D341Med (cell line): Measurements from ENCODE around the gene NLGN4X.

Experiments used
- DNase-seq: peaks from one replicate; pipeline ENCODE4 v3.0.0; 2012; ENCODE audit warnings: low spot score

Gene NLGN4X

DNA sequence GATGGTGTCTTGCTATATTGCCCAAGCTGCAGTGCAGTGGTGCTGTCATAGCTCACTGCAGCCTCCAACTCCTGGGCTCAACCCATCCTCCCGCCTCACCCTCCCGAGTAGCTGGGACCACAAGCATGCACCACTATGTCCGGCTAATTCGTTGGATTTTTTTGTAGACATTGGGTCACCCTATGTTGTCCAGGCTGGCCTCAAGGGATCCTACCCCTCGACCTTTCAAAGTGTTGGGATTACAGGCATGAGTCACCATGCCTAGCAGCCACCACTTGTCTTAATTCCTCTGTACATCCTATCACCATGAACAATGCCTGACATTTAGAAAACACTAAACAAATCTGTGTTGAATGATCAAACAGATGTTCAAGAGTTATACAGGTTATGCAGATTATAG lies 76.7 kb downstream of the NLGN4X start:
- DNase-seq = no peak

DNA sequence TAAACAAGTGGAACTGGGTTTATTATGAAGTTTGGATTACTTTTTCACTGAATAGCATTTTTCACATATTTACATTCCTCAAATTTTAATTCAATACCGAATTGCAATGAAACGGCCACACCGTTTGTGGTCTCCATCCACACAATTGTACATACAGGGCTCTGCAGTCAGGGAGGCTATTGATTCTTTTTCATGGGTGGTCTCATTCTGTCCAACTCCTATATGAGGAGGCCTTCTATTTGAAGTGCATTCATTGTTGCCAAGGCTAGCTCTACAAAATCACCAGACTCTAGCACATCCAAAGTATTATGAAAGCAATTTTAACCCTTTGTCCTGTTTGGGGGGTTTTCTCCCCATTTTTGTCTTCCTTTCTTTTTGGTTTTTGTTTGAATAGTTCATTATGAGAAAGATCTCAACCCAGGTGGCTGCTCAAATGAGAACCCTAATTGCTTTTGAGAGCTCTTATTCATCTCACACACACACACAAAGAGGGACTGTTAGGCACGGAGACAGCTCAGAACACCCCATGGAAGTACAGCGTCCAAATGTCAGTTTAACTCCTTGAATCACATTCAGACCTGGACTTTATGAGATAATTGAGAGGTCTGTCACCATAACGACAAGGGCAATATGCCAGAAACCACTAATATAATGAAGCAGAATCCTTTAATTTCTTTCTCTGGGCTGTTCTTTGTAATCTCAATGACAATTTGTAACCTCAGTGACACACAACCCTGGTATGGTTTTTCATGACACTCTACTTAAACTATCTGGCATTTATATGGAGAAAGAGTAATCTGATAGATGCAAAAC lies 79.4 kb downstream of the NLGN4X start:
- DNase-seq = peak; percentile 21

DNA sequence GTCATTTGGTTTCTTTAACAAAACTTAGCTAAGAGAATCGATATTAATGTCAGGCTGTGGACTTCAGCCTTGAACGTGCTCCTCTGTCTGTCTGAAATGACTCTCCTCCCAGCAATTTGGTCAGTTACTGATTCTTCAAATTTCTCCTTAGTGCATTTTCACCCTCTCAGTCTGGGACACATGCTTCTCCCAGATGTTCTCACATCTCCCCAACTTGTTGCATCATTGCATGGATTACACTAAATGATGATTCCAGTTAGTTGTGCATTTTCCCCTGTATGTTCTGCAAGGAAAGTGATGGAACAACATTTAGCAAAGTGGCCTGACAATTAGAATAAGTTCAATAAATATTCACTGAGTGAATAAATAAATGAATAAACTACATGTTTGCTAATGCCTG lies 94.4 kb downstream of the NLGN4X start:
- no peak for DNase-seq

DNA sequence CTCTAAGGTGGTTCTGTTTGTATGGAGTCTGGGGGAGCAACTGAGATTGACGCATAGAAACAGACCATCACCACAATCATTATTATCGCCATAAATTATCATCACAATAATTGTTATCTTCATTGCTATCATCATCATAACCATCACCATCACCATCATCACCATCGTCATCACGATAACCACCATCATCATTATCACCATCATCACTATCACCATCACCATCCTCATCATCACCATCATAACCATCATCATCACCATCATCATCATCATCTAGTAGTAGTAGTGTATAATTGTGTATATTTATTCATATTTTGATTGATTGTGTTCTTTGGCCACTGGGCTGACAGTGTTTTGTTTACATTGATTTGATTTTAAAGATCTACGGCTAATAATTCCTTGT lies 95.7 kb downstream of the NLGN4X start:
- no peak for DNase-seq

DNA sequence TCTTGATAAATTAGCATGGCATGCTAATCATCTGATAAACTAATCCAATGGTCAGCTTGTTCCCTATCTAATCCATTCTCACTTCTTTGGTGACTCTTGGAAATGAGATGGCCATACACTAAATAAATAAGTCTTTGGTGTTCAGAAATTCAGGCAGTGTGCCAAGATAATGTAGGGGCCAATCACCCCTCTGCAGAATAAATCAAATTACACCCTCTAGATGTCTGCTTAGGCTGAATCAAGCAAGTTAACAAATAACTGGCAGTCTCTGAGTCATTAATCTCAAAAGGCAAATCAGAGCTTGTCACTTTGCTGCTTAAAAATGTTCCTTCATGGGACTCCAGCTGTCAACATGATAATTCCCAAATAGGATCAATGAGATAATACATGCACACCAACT lies 97.4 kb downstream of the NLGN4X start:
- DNase-seq = no peak

DNA sequence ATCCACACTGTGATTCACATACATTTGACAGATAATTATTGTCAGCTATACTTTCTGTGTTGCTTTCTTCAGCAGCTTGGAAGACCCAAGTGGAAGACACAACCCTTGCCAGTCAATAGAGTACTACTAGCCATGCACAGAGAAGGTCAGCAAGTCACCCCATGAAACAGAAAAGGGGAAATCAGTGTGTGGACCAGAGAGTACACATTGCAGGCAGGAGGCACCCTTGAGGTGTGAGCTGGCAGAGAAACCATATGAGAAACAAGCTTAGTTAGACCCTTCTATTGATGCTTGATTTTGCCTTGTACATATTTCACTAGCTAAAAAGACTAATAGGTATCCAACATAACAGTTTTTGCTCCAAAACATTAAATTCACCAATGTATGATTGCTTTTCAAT lies 99.5 kb downstream of the NLGN4X start:
- DNase-seq = no peak

DNA sequence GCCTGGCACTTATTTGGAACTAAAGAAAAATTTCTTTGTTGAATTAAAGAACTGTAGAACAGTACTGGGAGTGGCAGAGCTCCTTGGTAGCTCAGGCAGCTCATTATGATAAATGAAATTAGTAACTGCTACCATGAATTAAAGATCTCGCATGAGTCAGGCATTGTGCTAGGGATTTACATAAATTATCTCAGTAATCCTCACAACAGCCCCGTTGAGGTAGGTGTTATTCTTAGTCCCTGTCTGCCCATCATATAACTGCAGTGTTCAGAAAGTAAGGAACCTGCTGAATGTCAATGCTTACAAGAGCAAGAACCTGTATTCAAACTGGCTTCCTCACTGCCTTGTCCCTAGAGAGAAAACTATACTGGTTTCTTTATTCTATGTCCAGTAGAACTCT lies 108.3 kb downstream of the NLGN4X start:
- DNase-seq = no peak

DNA sequence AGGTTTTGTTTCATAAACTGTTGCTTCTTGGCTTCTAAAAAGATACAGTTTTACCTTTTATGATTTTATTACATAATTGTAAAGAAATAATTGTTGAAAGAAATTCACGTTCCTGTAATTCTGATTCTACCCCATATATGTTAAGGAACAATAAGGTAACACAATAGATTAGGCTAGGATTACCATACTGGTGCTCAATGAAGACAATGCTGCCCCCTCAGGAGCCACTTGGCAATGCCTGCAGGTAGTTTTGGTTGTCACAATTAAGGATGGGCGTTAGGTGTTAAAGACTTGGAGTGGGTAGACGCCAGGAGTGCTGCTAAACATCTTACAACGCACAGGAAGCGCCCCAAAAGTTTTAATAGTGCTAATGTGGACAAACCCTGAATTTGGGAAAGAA lies 133.2 kb downstream of the NLGN4X start:
- peak; percentile 43 for DNase-seq

DNA sequence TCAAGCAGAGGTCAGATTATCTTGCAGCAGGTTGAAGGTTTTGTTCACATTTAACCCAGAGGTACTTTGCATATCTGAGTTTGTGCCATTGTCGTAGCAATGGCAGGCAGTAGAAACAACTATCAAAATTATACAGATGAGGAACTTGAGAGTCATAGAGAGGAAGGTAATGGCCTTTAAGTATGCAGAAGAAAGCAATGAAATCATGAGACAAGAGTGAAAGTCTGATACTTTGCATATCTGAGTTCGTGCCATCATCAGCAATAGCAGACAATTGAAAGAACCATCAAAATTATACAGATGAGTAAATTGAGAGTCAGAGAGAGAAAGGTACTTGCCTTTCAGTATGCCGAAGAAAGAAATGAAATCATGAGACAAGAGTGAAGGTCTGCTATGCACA lies 154.1 kb downstream of the NLGN4X start:
- no peak for DNase-seq

DNA sequence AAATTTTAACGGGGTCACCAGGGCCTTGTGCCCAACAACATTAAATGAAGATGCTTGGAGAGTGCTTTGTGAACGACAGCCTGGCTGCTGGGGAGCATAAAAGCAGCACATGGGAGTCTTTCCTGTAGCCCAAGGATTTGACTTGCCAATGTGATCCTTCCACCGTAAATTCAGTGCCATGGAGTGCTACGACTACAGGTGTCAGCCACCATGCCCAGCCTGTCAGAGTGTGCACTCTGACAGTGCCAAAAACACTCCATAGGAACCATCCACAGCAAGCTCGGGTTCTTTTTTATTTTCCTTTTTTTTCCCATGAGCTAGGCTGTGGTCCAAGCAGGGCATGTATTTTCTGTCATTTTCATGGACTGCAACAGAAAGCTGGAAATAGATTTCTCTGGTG lies 156.9 kb downstream of the NLGN4X start:
- no peak for DNase-seq

DNA sequence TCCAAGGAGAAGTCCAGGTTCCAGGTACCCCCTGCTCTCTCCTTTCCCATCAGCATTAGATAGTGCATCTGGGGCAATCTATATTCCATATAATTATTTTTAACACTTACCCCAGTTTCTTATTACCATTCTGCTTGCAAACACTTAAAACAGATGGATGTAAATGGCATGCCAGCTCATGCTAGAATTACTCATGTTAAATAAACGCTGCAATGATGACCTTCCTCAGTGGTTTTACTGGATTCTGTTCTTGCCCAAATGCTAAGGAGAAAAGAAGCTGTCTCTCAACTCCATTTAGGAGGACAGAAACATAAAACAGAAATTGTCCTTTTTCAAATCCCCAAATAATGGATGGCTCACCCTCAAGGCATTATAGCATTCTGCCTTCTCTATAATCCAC lies 161.1 kb downstream of the NLGN4X start:
- no peak for DNase-seq

DNA sequence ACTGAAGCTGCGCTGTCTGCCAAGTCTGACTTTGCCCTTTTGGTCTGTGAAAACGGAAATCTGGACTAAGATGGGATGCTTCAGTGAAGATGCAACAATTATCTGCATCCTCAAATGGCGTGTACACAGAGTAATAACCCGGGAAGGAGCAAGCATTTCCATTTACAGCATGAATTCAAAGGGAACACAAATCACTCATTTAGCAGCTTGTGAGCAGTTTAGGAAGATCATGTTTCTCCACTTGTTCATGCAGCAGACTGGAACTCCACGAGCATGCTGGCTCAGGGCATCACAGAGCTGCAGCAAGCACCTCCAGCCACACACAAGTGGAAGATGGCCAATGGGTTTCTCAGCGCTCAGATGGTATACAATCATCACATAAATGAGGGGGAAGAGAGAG lies 175.5 kb downstream of the NLGN4X start:
- DNase-seq = no peak

DNA sequence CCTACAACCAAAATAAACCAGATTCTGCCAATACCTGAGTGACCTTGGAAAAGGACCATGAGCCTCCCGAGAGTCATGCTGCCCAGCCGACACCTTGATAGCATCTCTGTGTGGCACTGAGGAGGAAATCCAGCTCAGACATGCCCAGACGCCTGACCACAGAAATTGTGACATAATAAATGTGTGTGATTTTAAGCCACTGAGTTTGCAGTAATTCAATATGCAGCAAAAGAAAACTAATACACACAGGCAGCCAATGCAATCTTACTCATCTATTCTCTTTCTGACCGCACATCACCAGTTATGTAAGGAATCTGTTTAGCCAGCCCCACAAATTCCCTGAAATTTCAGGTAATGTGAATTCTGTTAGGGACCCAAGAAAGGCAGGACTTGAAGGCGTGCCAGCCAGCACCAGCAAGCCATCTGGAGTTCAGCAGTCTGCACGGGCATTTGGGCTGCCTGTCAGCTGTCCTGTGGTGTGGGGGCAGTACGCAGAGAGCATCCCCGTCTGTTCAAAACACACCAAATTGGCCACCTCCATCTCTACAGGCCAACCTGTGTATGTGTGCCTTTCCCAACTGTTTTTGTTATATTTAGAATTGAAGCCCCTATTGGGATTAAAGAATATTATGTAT lies 176.4 kb downstream of the NLGN4X start:
- peak; percentile 42 for DNase-seq

DNA sequence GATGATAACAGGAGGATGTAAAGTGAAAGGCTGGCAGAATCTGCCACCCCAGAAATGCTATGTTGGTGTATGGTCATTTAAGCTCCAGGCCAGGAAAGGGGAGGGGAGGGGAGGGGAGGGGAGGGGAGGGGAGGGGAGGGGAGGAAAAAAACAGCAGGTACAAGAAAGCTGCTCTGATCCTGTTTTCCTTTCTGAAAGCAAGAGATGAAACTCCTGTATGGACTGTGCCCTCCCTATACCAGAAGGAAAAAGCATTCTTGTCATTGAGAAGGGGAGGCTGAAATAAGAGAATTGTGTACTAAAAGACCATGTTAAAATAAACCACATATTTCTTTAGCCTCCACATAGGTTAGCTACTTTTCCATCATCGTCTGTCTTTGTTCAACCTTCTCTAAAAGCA lies 179.5 kb downstream of the NLGN4X start:
- DNase-seq = no peak

DNA sequence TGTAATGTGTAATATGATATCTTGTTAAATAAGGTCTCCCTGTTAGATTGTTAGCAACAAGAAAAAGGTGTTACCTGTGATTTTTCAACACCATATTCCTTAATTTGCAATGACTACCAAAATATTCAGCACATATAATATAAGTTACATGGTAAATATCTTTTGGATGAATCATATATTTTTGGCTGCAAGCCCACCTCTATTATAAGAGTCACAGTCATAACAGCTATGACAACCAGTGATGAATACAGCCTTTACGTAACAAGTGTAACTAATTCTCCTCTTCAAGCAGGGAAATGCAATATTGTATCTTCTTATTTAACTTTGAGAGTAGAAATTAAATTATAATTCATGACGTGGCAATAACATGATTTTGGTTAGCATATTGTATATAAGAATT lies 187.0 kb downstream of the NLGN4X start:
- no peak for DNase-seq

DNA sequence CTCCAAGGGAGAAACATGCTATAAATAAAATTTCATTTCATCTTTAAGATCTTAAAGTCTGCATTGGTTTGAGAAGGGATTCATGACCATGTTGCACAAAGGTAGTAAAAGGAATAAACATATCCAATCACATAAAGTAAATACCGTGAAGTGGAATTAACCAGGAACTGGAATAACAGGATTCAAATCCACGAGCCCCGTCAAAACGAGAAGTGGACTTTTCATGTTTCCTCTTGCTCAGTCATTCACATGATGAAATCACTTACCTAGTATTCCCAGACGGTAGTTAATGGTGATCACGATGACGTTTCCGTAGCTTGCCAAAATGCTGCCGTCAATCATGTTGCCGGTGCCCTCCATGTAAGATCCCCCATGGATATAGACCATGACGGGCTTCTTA lies 199.7 kb downstream of the NLGN4X start:
- no peak for DNase-seq

DNA sequence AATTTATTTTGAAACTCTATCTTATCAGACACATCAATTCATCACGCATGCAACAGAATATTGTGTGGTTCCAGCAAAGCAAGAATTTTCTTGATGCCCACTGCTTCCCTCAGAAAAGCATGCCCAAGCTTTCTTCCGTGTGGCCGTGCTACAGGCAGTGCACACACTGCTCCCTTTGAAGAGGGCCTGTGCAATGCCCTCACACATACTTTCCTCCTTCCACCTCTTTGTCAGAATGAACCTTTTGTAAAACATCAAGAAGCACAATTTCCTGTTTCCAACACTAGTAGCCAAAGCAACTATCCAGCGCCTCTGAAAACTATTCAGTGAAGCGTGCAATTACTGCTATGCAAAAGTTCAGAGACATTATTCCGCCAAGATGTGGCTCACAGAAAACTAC lies 201.7 kb downstream of the NLGN4X start:
- no peak for DNase-seq

DNA sequence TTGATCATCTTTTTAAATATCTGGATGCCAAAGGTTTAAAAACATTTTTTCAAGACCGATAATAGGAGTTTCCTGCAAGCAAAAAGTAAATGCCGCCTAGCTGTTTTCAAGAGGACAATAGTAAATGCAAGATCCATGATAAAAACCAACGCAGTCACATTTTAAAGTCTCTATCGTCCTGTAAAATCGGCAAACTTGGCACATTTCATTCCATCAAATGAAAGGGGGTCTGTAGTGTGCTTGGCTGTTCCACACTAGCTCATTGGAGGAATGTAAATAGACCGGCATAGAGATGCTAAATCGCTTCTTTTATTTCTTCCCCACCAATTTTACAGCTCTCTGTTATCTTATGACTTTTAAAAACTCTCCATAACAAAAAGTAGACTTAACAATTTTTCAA lies 202.2 kb downstream of the NLGN4X start:
- no peak for DNase-seq

DNA sequence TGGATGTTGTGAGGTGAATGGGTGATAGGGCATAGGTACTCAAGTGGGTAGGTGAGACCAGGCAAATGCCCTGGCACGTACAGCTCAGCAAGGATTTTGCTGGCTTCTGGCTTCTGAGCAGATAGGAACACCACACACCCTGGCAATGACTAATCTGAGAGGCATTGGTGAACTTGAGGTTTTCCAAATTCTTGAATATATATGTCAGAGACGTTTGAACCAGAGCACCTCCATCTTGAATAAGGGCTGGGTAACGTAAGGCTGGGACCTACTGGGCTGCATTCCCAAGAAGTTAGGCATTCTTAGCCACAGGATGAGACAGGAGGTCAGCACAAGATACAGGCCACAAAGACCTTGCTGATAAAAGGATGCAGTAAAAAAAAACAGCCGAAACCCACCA lies 204.5 kb downstream of the NLGN4X start:
- no peak for DNase-seq

DNA sequence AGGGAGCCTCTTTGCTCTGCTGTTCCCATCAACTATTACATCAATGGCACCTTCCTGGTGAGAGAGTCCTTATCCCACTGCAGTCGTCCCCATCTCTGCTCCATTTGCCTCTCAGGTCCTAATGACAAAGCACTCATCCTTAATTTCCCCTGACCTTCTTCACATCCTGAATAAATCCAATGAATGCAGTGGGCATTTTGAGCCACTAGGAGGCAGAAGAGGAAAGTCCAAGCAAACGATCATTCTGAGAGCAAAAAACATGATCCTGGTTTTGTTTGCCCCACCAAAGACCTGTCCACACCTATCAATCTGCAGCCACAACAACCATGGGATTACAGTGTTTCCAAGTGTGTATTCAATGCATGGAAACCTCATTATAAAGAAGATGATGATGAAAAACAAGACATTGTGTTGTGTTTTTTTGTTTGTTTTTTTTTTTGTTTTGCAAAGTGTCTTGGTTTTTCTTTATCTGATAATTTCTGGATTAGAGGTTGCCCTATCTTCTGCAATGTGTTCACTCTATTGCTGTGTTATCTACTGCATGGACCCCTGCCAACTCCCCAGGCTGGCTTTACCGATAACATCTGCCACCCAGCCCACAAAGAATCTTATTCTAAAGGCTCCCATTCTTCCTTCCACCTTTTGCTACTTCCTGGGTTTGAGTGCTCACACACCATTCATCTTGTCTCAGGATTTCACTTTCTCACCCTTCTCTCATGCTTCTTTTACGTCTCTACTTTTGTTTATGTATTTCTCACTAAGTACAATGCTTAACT lies 207.2 kb downstream of the NLGN4X start:
- DNase-seq = peak; percentile 42

DNA sequence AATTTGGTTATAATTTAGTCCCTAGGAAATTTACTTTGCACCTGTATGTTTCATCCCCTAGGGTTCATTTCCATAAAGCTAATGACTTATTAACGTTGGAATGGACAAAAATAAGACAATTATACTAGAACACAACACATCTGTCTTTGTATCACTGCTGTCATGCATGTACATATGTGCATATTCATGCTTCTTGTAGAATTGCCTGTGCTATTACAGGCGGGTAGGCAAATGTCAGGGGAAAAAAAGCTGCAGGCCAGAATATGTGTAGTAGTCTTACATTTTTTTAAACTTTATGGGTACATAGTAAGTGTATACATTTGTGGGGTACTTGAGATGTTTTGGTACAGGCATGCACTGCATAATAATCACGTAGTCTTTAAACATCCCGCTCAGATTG lies 209.6 kb downstream of the NLGN4X start:
- DNase-seq = no peak

DNA sequence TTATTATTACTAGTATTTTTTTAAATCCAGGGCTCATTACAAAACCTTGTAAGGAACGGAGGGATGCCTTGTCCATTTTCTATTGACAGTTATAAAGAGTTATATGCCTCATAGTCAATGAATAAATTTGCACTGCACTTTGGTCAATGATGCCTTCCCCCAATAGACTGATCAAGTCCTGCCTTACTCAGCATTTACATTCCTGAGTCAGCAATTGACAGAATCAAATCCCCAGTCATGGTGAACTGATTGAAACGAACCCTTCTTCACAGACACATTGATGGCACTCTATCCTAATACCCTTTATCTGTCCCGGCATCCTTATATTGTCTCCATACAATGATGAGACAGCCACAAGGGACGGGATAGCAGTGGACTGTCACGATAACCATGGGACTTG lies 213.2 kb downstream of the NLGN4X start:
- DNase-seq = no peak

DNA sequence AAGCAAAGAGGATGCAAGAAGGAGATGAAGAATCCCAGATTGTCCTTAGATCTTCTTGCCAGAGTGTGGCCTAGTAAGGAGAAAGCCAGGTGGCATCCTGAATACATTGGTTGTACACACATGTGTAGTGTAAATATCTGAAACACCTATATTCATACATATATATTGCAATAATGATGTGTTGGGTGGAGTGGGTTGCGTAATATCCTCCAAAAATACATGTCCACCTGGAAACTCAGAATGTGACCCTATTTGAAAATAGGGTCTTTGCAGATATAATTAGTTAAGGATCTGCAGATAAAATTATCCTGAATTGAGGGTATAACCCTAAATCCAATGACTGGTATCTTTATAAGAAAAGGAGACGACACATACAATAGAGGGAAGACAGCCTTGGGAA lies 216.3 kb downstream of the NLGN4X start:
- DNase-seq = no peak
